ENCODE measurements around the gene ASB8. TPM values are rescaled to one million over a fixed set of nuclear protein-coding genes. Genes with fewer than 3 reads are reported as not detected.
"Not testable (repeated sequence)": the region's sequence is repeated elsewhere in the genome, so short reads cannot be mapped to it uniquely, and the experiment has no call there.

ASB8 gene
- total and polyA plus RNA-seq, 5 donors, result 33.4 to 69.9 (median 59.5) TPM

- intact Hi-C loops (cut with DNase I), result no loop called here
- Histone ChIP-seq H3K27ac (ENCODE audit: low read length) (no peak overlapping the region), H3K9me3 (ENCODE audit: control insufficient read depth, low read length) (no peaks in the 10 kb centered on the region), H3K27me3 (ENCODE audit: control insufficient read depth, insufficient read depth) (no peaks in the 10 kb centered on the region), H3K4me1 (ENCODE audit: control insufficient read depth, insufficient read depth, low read length) (no peaks in the 10 kb centered on the region), H3K4me3 (ENCODE audit: low read length) (no peak overlapping the region)
- no peak for DNase-seq
- ATAC-seq, result no peak
- WGBS, result 78% methylated on average over 7 of the region's 7 CpGs
Measured at GRCh38 chr12:48142818-48143674, 14.3 kb downstream of the ASB8 start.

GRCh38 chr12:48135027-48135426 is 22.3 kb downstream of the ASB8 start:
- Histone ChIP-seq H3K4me1 (ENCODE audit: control insufficient read depth, insufficient read depth, low read length) (peaks cover 3% of the 10 kb centered on the region), H3K4me3 (ENCODE audit: low read length) (no peak overlapping the region), H3K27me3 (ENCODE audit: control insufficient read depth, insufficient read depth) (no peaks in the 10 kb centered on the region), H3K27ac (ENCODE audit: low read length) (no peak overlapping the region), H3K9me3 (ENCODE audit: control insufficient read depth, low read length) (no peaks in the 10 kb centered on the region)
- WGBS, result 94% methylated on average over 5 of the region's 5 CpGs
- intact Hi-C loops (cut with DNase I), result no loop called here
- ATAC-seq (no peak), DNase-seq (no peak)

- no peak overlapping the region for H3K27ac ChIP-seq (ENCODE audit: low read length)
- H3K4me1 ChIP-seq (ENCODE audit: control insufficient read depth, insufficient read depth, low read length), result peaks cover 3% of the 10 kb centered on the region
- no peak for ATAC-seq
Measured at GRCh38 chr12:48132826-48133225, 24.5 kb downstream of the ASB8 start.

GRCh38 chr12:48131517-48131916 is 25.8 kb downstream of the ASB8 start:
- ATAC-seq, result no peak
- Histone ChIP-seq H3K27ac (ENCODE audit: low read length) (no peak overlapping the region), H3K27me3 (ENCODE audit: control insufficient read depth, insufficient read depth) (no peaks in the 10 kb centered on the region), H3K4me3 (ENCODE audit: low read length) (no peak overlapping the region), H3K9me3 (ENCODE audit: control insufficient read depth, low read length) (no peaks in the 10 kb centered on the region), H3K4me1 (ENCODE audit: control insufficient read depth, insufficient read depth, low read length) (peaks cover 3% of the 10 kb centered on the region)
- DNase-seq, result no peak
- 75% methylated on average over 2 of the region's 2 CpGs for WGBS
- intact Hi-C loops (cut with DNase I), result no loop called here

More at GRCh38 chr12:48132826-48133225, 24.5 kb downstream of the ASB8 start:
- Histone ChIP-seq H3K27me3 (ENCODE audit: control insufficient read depth, insufficient read depth) (no peaks in the 10 kb centered on the region), H3K9me3 (ENCODE audit: control insufficient read depth, low read length) (no peaks in the 10 kb centered on the region), H3K4me3 (ENCODE audit: low read length) (no peak overlapping the region)
- WGBS, result 96% methylated on average over 14 of the region's 14 CpGs
- intact Hi-C loops (cut with DNase I), result no loop called here
- no peak for DNase-seq

GRCh38 chr12:48129376-48129775 is 27.9 kb downstream of the ASB8 start:
- intact Hi-C loops (cut with DNase I), result no loop called here
- H3K27ac ChIP-seq (ENCODE audit: low read length), result no peak overlapping the region
- 46% methylated on average over 1 of the region's 1 CpG for WGBS
- ATAC-seq, result no peak
- DNase-seq, result no peak
- no peaks in the 10 kb centered on the region for H3K9me3 ChIP-seq (ENCODE audit: control insufficient read depth, low read length)
- no peak overlapping the region for H3K4me3 ChIP-seq (ENCODE audit: low read length)
- no peaks in the 10 kb centered on the region for H3K27me3 ChIP-seq (ENCODE audit: control insufficient read depth, insufficient read depth)
- peaks cover 6% of the 10 kb centered on the region for H3K4me1 ChIP-seq (ENCODE audit: control insufficient read depth, insufficient read depth, low read length)

GRCh38 chr12:48128800-48129199 is 28.5 kb downstream of the ASB8 start:
- intact Hi-C loops (cut with DNase I), result no loop called here
- Histone ChIP-seq H3K4me3 (ENCODE audit: low read length) (no peak overlapping the region), H3K27me3 (ENCODE audit: control insufficient read depth, insufficient read depth) (no peaks in the 10 kb centered on the region), H3K4me1 (ENCODE audit: control insufficient read depth, insufficient read depth, low read length) (peaks cover 6% of the 10 kb centered on the region), H3K27ac (ENCODE audit: low read length) (no peak overlapping the region), H3K9me3 (ENCODE audit: control insufficient read depth, low read length) (no peaks in the 10 kb centered on the region)
- WGBS, result 100% methylated on average over 1 of the region's 1 CpG
- ATAC-seq (no peak), DNase-seq (no peak)

- WGBS, result 83% methylated on average over 2 of the region's 2 CpGs
- Histone ChIP-seq H3K9me3 (ENCODE audit: control insufficient read depth, low read length) (no peaks in the 10 kb centered on the region), H3K4me1 (ENCODE audit: control insufficient read depth, insufficient read depth, low read length) (peaks cover 6% of the 10 kb centered on the region), H3K4me3 (ENCODE audit: low read length) (no peak overlapping the region), H3K27me3 (ENCODE audit: control insufficient read depth, insufficient read depth) (no peaks in the 10 kb centered on the region), H3K27ac (ENCODE audit: low read length) (no peak overlapping the region)
- intact Hi-C loops (cut with DNase I), result no loop called here
- ATAC-seq (no peak), DNase-seq (no peak)
Measured at GRCh38 chr12:48126953-48127630, 30.2 kb downstream of the ASB8 start.

GRCh38 chr12:48125985-48126384 is 31.3 kb downstream of the ASB8 start:
- WGBS, result 57% methylated on average over 4 of the region's 4 CpGs
- Histone ChIP-seq H3K27ac (ENCODE audit: low read length) (no peak overlapping the region), H3K9me3 (ENCODE audit: control insufficient read depth, low read length) (no peaks in the 10 kb centered on the region), H3K27me3 (ENCODE audit: control insufficient read depth, insufficient read depth) (no peaks in the 10 kb centered on the region), H3K4me1 (ENCODE audit: control insufficient read depth, insufficient read depth, low read length) (peaks cover 4% of the 10 kb centered on the region), H3K4me3 (ENCODE audit: low read length) (no peak overlapping the region)
- ATAC-seq (peak; percentile 75 to 86), DNase-seq (peak; percentile 40 to 74 (median 64))
- intact Hi-C loops (cut with DNase I), result no loop called here

- H3K27me3 ChIP-seq (ENCODE audit: control insufficient read depth, insufficient read depth); H3K4me3 ChIP-seq (ENCODE audit: low read length); H3K4me1 ChIP-seq (ENCODE audit: control insufficient read depth, insufficient read depth, low read length); H3K9me3 ChIP-seq (ENCODE audit: control insufficient read depth, low read length); DNase-seq; intact Hi-C loops (cut with DNase I); ATAC-seq: not testable (repeated sequence)
- peak overlapping the region; percentile 68 for H3K27ac ChIP-seq (ENCODE audit: low read length)
- 88% methylated on average over 5 of the region's 5 CpGs for WGBS
Measured at GRCh38 chr12:48125542-48125941, 31.8 kb downstream of the ASB8 start.

GRCh38 chr12:48123169-48123568 is 34.1 kb downstream of the ASB8 start:
- intact Hi-C loops (cut with DNase I), result no loop called here
- H3K4me1 ChIP-seq (ENCODE audit: control insufficient read depth, insufficient read depth, low read length), result peaks cover 4% of the 10 kb centered on the region
- H3K4me3 ChIP-seq (ENCODE audit: low read length), result no peak overlapping the region
- no peaks in the 10 kb centered on the region for H3K27me3 ChIP-seq (ENCODE audit: control insufficient read depth, insufficient read depth)
- DNase-seq (no peak), ATAC-seq (no peak)
- H3K27ac ChIP-seq (ENCODE audit: low read length), result no peak overlapping the region
- no peaks in the 10 kb centered on the region for H3K9me3 ChIP-seq (ENCODE audit: control insufficient read depth, low read length)
- 82% methylated on average over 4 of the region's 4 CpGs for whole genome bisulfite sequencing

- DNase-seq (no peak), ATAC-seq (peak in 1 of 2 donors; percentile 42)
- no peak overlapping the region for H3K4me3 ChIP-seq (ENCODE audit: low read length)
- 68% methylated on average over 2 of the region's 2 CpGs for WGBS
- no peaks in the 10 kb centered on the region for H3K9me3 ChIP-seq (ENCODE audit: control insufficient read depth, low read length)
- H3K27me3 ChIP-seq (ENCODE audit: control insufficient read depth, insufficient read depth), result no peaks in the 10 kb centered on the region
- H3K27ac ChIP-seq (ENCODE audit: low read length), result peak overlapping the region; percentile 4
- intact Hi-C loops (cut with DNase I), result no loop called here
- H3K4me1 ChIP-seq (ENCODE audit: control insufficient read depth, insufficient read depth, low read length), result peaks cover 4% of the 10 kb centered on the region
Measured at GRCh38 chr12:48122065-48122834, 35.1 kb downstream of the ASB8 start.

All from right cardiac atrium (tissue), 5 donors.